Activated T-cell treated with anti-CD3 and anti-CD28 coated beads, Interleukin-2, amount 50 U/mL, for 1 hour (primary cell): ENCODE measurements around the gene UGT1A9.

Experiments used
- DNase-seq: peaks from one replicate; pipeline ENCODE4 v3.0.0-alpha.2; 2020

UGT1A9 gene

DNA sequence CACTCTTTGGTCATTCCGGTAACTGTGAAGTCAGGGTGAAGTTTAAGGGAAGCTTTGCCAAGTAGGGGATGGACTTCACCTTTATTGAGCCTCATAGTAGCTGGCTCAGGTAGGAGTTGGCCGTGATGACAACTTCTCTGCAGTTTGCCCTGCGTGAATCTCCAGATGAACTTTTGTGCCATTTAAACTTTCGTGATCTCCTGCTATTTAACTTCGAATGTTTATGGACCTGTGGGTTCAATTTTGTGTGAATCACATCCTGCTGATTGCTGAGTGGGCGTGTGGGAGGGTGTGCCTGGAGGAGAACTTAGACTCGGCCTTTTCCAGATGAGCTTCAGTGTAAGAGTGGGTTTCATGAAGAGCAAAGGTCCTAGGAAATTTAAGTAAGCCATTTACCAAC lies 92.6 kb downstream of the UGT1A9 start:
- DNase-seq, result no peak

- DNase-seq, result no peak
Observed at GRCh38 chr2:233764761-233765160, 93.1 kb downstream of the UGT1A9 start.

- no peak for DNase-seq
Observed at GRCh38 chr2:233766416-233766815, 94.7 kb downstream of the UGT1A9 start.

- no peak for DNase-seq
Observed at GRCh38 chr2:233768076-233768475, 96.4 kb downstream of the UGT1A9 start.

GRCh38 chr2:233769260-233769659 lies 97.6 kb downstream of the UGT1A9 start:
- no peak for DNase-seq

- no peak for DNase-seq
Observed at GRCh38 chr2:233772153-233772552, 100.5 kb downstream of the UGT1A9 start.

DNA sequence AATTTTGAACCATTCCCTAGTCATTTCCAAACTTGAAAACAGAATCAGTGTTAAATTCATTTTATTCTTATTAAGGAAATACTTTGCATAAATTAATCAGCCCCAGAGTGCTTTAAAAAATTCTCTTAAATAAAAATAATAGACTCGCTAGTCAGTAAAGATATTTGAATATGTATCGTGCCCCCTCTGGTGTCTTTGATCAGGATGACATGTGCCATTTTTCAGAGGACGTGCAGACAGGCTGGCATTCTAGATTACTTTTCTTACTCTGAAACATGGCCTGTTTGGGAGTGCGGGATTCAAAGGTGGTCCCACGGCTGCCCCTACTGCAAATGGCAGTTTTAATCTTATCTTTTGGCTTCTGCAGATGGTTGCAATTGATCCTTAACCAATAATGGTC lies 100.9 kb downstream of the UGT1A9 start:
- no peak for DNase-seq

GRCh38 chr2:233773854-233774253 lies 102.2 kb downstream of the UGT1A9 start:
- DNase-seq, result no peak

DNA sequence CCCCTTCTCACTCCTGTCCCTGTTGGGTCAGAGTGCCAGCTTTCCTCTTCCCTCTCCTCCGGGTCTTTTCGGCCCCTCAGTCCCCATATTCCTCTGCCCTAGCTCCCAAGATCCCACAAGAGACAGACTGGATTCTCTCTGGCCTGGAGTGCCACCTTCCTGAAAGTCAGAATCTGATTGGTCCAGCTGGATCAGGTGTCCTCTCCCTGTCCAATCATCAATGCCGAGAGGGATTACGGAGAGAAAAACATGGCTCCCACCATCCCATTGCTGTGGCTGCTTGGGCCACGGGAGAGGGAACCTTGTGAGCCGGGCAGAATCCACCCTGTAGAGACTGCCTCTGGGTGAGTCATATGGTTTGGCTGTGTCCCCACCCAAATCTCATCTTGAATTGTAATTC lies 103.7 kb downstream of the UGT1A9 start:
- no peak for DNase-seq

GRCh38 chr2:233778030-233778429 lies 106.3 kb downstream of the UGT1A9 start, which contains the start of gene MROH2A:
TSS of gene MROH2A (plus strand) at chr2:233778330. CDS start at chr2:233779359, 1,029 bp downstream.
- DNase-seq, result no peak

DNA sequence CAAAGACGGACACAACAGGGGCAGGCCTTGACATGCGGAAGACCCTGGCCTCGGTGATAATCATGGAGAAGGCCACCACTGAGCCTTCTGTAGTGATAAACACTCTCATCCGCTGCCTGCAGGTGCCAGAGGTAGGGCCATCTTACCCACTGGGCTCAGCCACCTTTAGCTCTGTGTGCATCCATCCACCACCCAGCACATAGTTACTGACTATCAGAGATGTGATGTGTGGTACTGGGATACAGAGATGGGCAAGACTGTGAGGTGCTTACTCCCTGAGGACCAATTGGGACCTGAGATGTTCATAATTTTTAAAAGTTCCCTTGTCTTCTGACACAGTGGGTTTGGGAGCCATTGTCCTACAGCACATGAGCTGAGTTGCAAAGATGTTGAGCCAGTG lies 108.0 kb downstream of the UGT1A9 start:
- DNase-seq, result no peak

- no peak for DNase-seq
Observed at GRCh38 chr2:233780771-233781170, 109.1 kb downstream of the UGT1A9 start.

DNA sequence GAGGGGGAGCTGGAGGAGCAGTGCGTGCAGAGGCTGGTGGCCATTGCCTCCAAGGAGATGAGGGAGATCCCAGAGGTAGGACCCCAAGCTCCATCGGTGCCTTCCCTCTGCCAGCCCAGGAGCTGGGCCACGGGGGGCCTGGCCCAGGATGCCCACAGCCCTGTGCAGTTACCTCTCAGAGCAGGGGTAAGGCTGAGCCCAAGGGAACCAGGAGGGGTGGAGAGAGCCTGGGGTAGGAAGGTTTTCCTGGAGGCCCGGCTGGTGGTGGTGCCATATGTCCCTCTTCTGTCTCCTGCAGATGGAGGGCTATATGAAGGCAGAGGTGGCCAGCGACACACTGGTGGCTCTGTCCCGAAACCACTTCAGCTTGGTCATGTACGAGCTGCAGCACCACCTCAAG lies 117.9 kb downstream of the UGT1A9 start:
- no peak for DNase-seq

GRCh38 chr2:233791151-233791882 lies 119.6 kb downstream of the UGT1A9 start:
- DNase-seq, result no peak

- DNase-seq, result no peak
Observed at GRCh38 chr2:233791883-233792329, 120.2 kb downstream of the UGT1A9 start.

- DNase-seq, result no peak
Observed at GRCh38 chr2:233792720-233793119, 121.0 kb downstream of the UGT1A9 start.

GRCh38 chr2:233793465-233794127 lies 121.9 kb downstream of the UGT1A9 start:
- DNase-seq, result no peak

DNA sequence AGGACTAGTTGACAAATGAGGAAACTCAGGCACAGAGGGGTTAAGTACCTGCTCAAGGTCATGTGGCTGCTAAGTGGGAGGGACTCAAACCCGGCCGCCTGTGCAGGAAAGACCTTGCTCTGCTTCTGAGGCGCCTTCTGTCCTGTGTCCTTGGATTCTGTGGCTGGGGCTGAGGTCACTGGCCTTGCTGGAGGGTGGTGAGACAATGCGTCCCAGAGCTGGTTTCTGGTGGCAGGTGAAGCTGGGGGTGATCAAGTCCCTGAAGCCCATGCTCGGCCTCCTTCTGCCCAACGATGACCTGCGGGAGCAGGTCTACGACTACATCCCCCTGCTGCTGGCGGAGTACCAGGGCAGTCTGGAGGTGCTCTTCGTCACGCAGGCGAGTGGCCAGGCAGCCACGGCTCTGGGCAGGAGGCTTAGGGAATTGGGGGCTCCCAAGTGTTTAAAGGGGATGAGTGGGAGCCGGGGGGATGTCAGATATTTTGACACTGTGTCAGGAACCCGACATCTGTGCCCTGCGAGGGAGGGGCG lies 122.5 kb downstream of the UGT1A9 start:
- DNase-seq, result no peak

DNA sequence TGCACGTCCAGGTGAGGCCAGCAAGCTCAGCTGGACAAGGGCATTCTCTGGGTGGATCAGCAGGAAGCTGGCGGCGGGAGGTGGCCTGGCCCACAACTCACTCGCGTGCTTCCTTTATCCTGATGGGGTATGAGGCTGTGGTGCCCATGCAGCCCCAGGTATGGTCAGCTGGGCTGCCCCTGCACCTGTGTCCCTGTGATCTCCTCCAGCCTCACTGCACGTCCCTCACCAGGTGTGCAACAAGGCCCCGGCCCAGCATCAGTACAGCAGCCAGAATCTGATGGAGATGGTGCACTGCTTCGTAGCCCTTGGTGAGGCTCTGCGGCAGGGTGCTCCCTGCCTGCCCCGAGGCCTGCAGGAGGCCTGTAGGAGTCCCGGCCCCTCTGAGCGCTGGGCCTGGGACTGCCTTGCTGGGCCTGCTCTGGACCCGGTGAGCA lies 124.1 kb downstream of the UGT1A9 start:
- DNase-seq, result no peak

DNA sequence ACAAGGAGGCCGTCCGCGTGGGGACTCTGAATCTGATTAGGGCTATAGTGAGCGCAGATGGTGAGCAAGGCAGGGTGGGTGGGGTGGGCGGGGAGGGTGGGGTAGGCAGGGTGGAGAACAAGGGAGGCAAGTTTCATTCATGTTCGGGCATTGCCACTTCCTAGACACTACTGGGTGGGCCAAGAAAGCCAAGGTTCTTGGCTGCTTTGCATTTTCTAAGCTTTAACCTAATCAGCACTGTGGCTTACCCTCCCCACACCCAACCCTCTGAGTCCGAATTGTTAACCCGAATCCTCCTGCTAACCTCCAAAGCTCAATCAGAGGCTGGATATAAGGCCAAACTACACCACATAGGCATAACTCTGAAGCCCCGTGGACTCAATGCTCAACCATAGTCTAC lies 124.6 kb downstream of the UGT1A9 start:
- no peak for DNase-seq

DNA sequence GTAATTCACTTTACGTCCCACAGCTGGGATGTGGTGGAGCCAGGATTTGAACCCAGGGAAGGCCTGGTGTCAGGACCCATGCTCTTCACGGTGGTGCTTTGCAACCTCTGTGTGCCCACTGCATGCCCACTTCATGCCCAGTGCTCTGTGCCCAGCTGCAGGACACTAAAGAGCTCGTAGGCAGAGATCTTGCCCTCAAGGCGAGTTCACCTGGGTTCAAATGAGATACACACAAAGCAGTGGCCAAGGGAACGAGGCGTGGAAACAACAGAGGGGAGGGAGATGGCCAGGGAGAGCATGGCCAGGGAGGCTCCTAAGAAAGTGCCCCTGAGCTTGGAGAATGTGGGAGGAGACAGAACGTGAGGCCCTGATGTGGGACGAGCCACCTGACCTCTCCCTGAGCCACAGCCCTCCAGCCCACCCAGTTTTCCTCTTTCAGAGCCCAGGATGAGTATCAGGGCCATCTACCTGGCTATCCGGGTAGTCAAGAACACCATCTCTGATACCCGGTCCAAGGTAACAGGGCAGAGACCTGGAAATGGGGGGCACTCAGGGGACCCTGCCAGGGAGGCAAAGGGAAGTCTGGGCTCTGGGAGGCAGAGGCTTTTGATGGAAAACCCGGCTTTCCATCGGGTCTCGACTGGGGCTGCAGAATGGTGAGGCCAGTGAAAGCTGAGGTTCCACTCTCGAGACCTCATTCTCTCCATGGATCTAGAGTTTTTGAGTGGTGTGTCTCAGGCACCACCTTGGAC lies 126.8 kb downstream of the UGT1A9 start:
- DNase-seq, result no peak

GRCh38 chr2:233799087-233799665 lies 127.5 kb downstream of the UGT1A9 start:
- DNase-seq, result no peak

- DNase-seq, result no peak
Observed at GRCh38 chr2:233799716-233800115, 128.0 kb downstream of the UGT1A9 start.
